CD14-positive monocyte (primary cell): ENCODE results near the gene RIMS1. TPM values are rescaled to one million over a fixed set of nuclear protein-coding genes. Genes with fewer than 3 reads are reported as not detected.

Source experiments
- DNase-seq, 3 donors: peaks; one replicate each; pipeline ENCODE4 v3.0.0-alpha.2; 2011 to 2022
- H2AFZ ChIP-seq: 2 replicates; pipeline ENCODE4 v1.6.0; 2012; ENCODE audit warnings: mild to moderate bottlenecking, low read depth, low read length, inconsistent platforms; ENCODE audit not compliant: insufficient read depth, poor library complexity, severe bottlenecking
- H3K27ac ChIP-seq, 2 donors: 1 replicate in 1 of 2; 2 replicates in 1 of 2; pipeline ENCODE4 v1.5.1; 2012 to 2013; ENCODE audit warnings: low read length in 2 of 2, control low read depth in 1 of 2, inconsistent platforms in 1 of 2, low read depth in 1 of 2, mild to moderate bottlenecking in 1 of 2
- H3K27me3 ChIP-seq, 2 donors: one replicate each; pipeline versions ENCODE4 v1.6.0 to v1.6.1; 2011 to 2013; ENCODE audit warnings: low read length in 2 of 2; ENCODE audit not compliant: control insufficient read depth in 2 of 2, insufficient read depth in 2 of 2
- H3K36me3 ChIP-seq, 2 donors: replicated peaks in 1 of 2; 1 replicate in 1 of 2; 2 replicates in 1 of 2; pipeline versions ENCODE4 v1.5.1 to v1.6.1; 2012 to 2013; ENCODE audit warnings: low read length in 2 of 2, control low read depth in 1 of 2, inconsistent platforms in 1 of 2, mild to moderate bottlenecking in 1 of 2; ENCODE audit not compliant: insufficient read depth in 2 of 2, control insufficient read depth in 1 of 2
- H3K4me1 ChIP-seq, 2 donors: 1 replicate in 1 of 2; 2 replicates in 1 of 2; pipeline versions ENCODE4 v1.5.1 to v1.6.1; 2012 to 2013; ENCODE audit warnings: low read length in 2 of 2, control low read depth in 1 of 2, inconsistent platforms in 1 of 2, mild to moderate bottlenecking in 1 of 2, moderate library complexity in 1 of 2; ENCODE audit not compliant: insufficient read depth in 2 of 2, control insufficient read depth in 1 of 2
- H3K4me2 ChIP-seq: replicated peaks from 2 replicates; pipeline ENCODE3; 2012; ENCODE audit warnings: low read length, moderate library complexity, mild to moderate bottlenecking; ENCODE audit not compliant: poor library complexity, severe bottlenecking; ENCODE audit errors: extremely low read depth
- H3K4me3 ChIP-seq, 3 experiments: fragments of 200-600 bp in 1 of 3; sonication (generic) in 1 of 3; replicated peaks in 1 of 3; 1 replicate in 2 of 3; 2 replicates in 1 of 3; pipeline ENCODE4 v1.5.1; 2011 to 2013; ENCODE audit warnings: low read length in 3 of 3, mild to moderate bottlenecking in 3 of 3, control low read depth in 2 of 3, low read depth in 2 of 3, inconsistent platforms in 1 of 3, moderate library complexity in 1 of 3
- H3K79me2 ChIP-seq: 2 replicates; pipeline ENCODE4 v1.6.0; 2012; ENCODE audit warnings: mild to moderate bottlenecking, control low read depth, inconsistent platforms, low read length, moderate library complexity; ENCODE audit not compliant: insufficient read depth
- H3K9ac ChIP-seq: 2 replicates; pipeline ENCODE4 v1.6.0; 2017; ENCODE audit warnings: low read length, mild to moderate bottlenecking; ENCODE audit not compliant: insufficient read depth, poor library complexity, severe bottlenecking
- H3K9me3 ChIP-seq, 2 donors: replicated peaks in 1 of 2; 1 replicate in 1 of 2; 2 replicates in 1 of 2; pipeline versions ENCODE4 v1.5.1 to v1.6.1; 2012 to 2013; ENCODE audit warnings: low read length in 2 of 2, control low read depth in 1 of 2; ENCODE audit not compliant: control insufficient read depth in 1 of 2, insufficient read depth in 1 of 2
- H4K20me1 ChIP-seq: 2 replicates; pipeline ENCODE4 v1.6.0; 2012; ENCODE audit warnings: mild to moderate bottlenecking, low read length, control low read depth, moderate library complexity; ENCODE audit not compliant: insufficient read depth
- H3K27ac Mint-ChIP-seq, 7 donors: one replicate each; pipeline ENCODE4 v1.8.0; 2020; ENCODE audit warnings: mild to moderate bottlenecking in 7 of 7, mixed read lengths in 7 of 7, moderate library complexity in 6 of 7, inconsistent platforms in 2 of 7
- H3K27me3 Mint-ChIP-seq, 3 donors: one replicate each; pipeline ENCODE4 v1.8.0; 2021 to 2022; ENCODE audit warnings: low read depth in 3 of 3, mild to moderate bottlenecking in 3 of 3, mixed read lengths in 3 of 3, moderate library complexity in 3 of 3, inconsistent platforms in 1 of 3
- H3K36me3 Mint-ChIP-seq, 2 donors: one replicate each; pipeline ENCODE4 v1.8.0; 2020; ENCODE audit warnings: mixed read lengths in 2 of 2, inconsistent platforms in 1 of 2, mild to moderate bottlenecking in 1 of 2
- H3K4me1 Mint-ChIP-seq: one replicate; pipeline ENCODE4 v1.8.0; 2020; ENCODE audit warnings: mild to moderate bottlenecking, mixed read lengths
- H3K4me3 Mint-ChIP-seq, 2 donors: one replicate each; pipeline ENCODE4 v1.8.0; 2020; ENCODE audit warnings: mild to moderate bottlenecking in 2 of 2, mixed read lengths in 2 of 2, moderate library complexity in 1 of 2
- H3K9me3 Mint-ChIP-seq, 7 donors: one replicate each; pipeline ENCODE4 v1.8.0; 2020 to 2022; ENCODE audit warnings: mixed read lengths in 7 of 7, mild to moderate bottlenecking in 6 of 7, moderate library complexity in 6 of 7, inconsistent platforms in 2 of 7
- CTCF ChIP-seq: fragments of 200-600 bp; IDR thresholded peaks from one replicate; pipeline ENCODE4 v1.8.0; 2022; ENCODE audit warnings: antibody characterized with exemption, mild to moderate bottlenecking
- WGBS: methylation state at CpG from one replicate; pipeline ENCODE4 v1.1.5; 2013; ENCODE audit warnings: missing lambda C conversion rate; ENCODE audit not compliant: insufficient coverage; 5-methylcytosine and 5-hydroxymethylcytosine counted together
- intact Hi-C, 2 donors: fragments of 100-400 bp; cut with micrococcal nuclease; formaldehyde crosslinking; loops; one replicate each; pipeline versions ENCODE4 v1.15.0 to v1.15.1; 2023
- polyA plus RNA-seq, 3 donors: library from polyadenylated mRNA; depleted of rRNA in 1 of 3; unstranded in 2 of 3; stranded (reverse) in 1 of 3; fragments of 300-500 nt in 2 of 3; fragments of >200 nt in 1 of 3; fragmentation: Illumina TruSeq in 2 of 3; gene quantifications; 1 replicate in 2 of 3; 2 replicates in 1 of 3; pipeline ENCODE4 v1.2.3, GENCODE V29; 2012 to 2021

RIMS1 gene
- polyA plus RNA-seq, 3 donors: not detected

- H3K27ac Mint-ChIP-seq: no peak overlapping the region
- H3K9ac ChIP-seq: no peak overlapping the region
- no peak overlapping the region for H3K27ac ChIP-seq
- H3K36me3 Mint-ChIP-seq: no peaks in the 10 kb centered on the region
- no peaks in the 10 kb centered on the region for H3K9me3 ChIP-seq
- no peak overlapping the region for H3K4me3 Mint-ChIP-seq
- H2AFZ ChIP-seq: no peak overlapping the region
- intact Hi-C loops: no loop called here
- no peaks in the 10 kb centered on the region for H3K4me1 ChIP-seq
- H3K27me3 Mint-ChIP-seq: peaks cover 0 to 1% (median 0%) of the 10 kb centered on the region in 3 donors
- no peaks in the 10 kb centered on the region for H4K20me1 ChIP-seq
- H3K9me3 Mint-ChIP-seq: peaks cover 0 to 3% (median 0%) of the 10 kb centered on the region in 7 donors
- no peaks in the 10 kb centered on the region for H3K79me2 ChIP-seq
- no peaks in the 10 kb centered on the region for H3K36me3 ChIP-seq
- H3K4me3 ChIP-seq: no peak overlapping the region
- no peak for TF ChIP-seq CTCF
- DNase-seq: no peak
- H3K27me3 ChIP-seq: no peaks in the 10 kb centered on the region
- no peak overlapping the region for H3K4me2 ChIP-seq
- H3K4me1 Mint-ChIP-seq: no peaks in the 10 kb centered on the region
Observed at GRCh38 chr6:72205500-72205899, 319.1 kb downstream of the RIMS1 start.

GRCh38 chr6:72206606-72207005 lies 320.3 kb downstream of the RIMS1 start:
- no CpG with 5 or more reads among the region's 3 CpGs for WGBS
- no peak for TF ChIP-seq CTCF
- intact Hi-C loops: no loop called here

More at GRCh38 chr6:72206606-72207005, 320.3 kb downstream of the RIMS1 start:
- Histone ChIP-seq H2AFZ (no peak overlapping the region), H3K9ac (no peak overlapping the region), H3K4me3 (no peak overlapping the region), H3K27me3 (no peaks in the 10 kb centered on the region), H3K79me2 (no peaks in the 10 kb centered on the region), H3K27ac (no peak overlapping the region), H4K20me1 (no peaks in the 10 kb centered on the region), H3K4me2 (no peak overlapping the region), H3K4me1 (no peaks in the 10 kb centered on the region), H3K9me3 (no peaks in the 10 kb centered on the region), H3K36me3 (no peaks in the 10 kb centered on the region)
- Mint-ChIP-seq H3K27me3 (no peaks in the 10 kb centered on the region), H3K4me3 (no peak overlapping the region), H3K36me3 (no peaks in the 10 kb centered on the region), H3K9me3 (peaks cover 0 to 3% (median 0%) of the 10 kb centered on the region in 7 donors), H3K27ac (no peak overlapping the region), H3K4me1 (no peaks in the 10 kb centered on the region)
- no peak for DNase-seq
